Measurements from ENCODE around the gene IRAK3.

IRAK3 gene

GRCh38 chr12:66190519-66191370, 1.7 kb downstream of the IRAK3 start:
- Histone ChIP-seq H3K9me3 (ENCODE audit: insufficient read depth, low read length, severe bottlenecking) (no peaks in the 10 kb centered on the region), H3K4me3 (ENCODE audit: low read depth in 1 of 2, low read length in 2 of 2) (no peak overlapping the region), H3K27me3 (ENCODE audit: insufficient read depth, low read length, poor library complexity) (peaks cover 3% of the 10 kb centered on the region), H2AFZ (ENCODE audit: low read depth, low read length) (no peak overlapping the region), H4K20me1 (ENCODE audit: insufficient read depth, low read length) (no peaks in the 10 kb centered on the region), H3K36me3 (ENCODE audit: insufficient read depth, low read length) (no peaks in the 10 kb centered on the region), H3K27ac (ENCODE audit: low read length) (no peak overlapping the region), H3K4me1 (ENCODE audit: insufficient read depth, low read length) (no peaks in the 10 kb centered on the region), H3K4me2 (ENCODE audit: insufficient read depth, low read length) (no peak overlapping the region), H3K9ac (ENCODE audit: low read depth, low read length) (no peak overlapping the region), H3K79me2 (ENCODE audit: insufficient read depth, low read length) (no peaks in the 10 kb centered on the region)
- TF ChIP-seq EZH2 (IDR thresholded peaks at IDR 0.05; ENCODE audit: borderline replicate concordance, low read depth, low read length, severe bottlenecking), result no peak
- TF ChIP-seq, protein P1, sequence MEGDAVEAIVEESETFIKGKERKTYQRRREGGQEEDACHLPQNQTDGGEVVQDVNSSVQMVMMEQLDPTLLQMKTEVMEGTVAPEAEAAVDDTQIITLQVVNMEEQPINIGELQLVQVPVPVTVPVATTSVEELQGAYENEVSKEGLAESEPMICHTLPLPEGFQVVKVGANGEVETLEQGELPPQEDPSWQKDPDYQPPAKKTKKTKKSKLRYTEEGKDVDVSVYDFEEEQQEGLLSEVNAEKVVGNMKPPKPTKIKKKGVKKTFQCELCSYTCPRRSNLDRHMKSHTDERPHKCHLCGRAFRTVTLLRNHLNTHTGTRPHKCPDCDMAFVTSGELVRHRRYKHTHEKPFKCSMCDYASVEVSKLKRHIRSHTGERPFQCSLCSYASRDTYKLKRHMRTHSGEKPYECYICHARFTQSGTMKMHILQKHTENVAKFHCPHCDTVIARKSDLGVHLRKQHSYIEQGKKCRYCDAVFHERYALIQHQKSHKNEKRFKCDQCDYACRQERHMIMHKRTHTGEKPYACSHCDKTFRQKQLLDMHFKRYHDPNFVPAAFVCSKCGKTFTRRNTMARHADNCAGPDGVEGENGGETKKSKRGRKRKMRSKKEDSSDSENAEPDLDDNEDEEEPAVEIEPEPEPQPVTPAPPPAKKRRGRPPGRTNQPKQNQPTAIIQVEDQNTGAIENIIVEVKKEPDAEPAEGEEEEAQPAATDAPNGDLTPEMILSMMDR (IDR thresholded peaks at IDR 0.05; ENCODE audit: borderline replicate concordance, extremely low read depth, low read length, poor library complexity, severe bottlenecking), result no peak
- ATAC-seq (ENCODE audit: insufficient read depth, low read depth), result no peak
- DNase-seq, result no peak

DNA sequence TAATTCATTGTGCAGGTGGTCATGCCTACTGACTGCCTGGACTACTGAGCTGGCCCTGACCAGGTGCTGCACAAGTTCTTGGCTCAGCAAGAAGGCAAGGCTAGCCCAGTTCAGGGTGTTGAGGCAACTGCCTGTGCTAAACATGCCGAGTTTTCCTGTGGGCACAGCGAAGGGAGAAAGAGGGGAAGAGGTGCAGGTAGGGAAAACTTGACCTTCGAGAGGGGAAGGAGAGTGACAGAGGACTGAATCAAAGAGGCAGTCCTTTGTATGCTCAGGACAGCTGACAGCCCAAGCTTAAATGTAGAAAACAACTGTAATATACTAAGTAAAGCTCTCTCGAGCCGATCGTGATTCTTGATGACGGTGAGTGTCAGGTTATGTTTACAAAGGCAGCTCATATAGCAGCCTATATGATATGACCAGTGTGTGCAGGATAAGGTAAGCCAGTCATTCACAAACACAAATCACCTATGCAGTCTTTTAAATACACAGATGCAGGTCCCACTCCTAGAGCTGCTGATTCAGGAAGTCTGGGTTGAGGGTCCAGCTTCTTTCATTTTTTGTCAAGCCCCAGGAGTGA, 2.6 kb downstream of the IRAK3 start:
- Histone ChIP-seq H3K27ac (ENCODE audit: low read length) (no peak overlapping the region), H3K9ac (ENCODE audit: low read depth, low read length) (no peak overlapping the region), H3K4me2 (ENCODE audit: insufficient read depth, low read length) (no peak overlapping the region), H4K20me1 (ENCODE audit: insufficient read depth, low read length) (no peaks in the 10 kb centered on the region), H2AFZ (ENCODE audit: low read depth, low read length) (no peak overlapping the region), H3K4me3 (ENCODE audit: low read depth in 1 of 2, low read length in 2 of 2) (no peak overlapping the region), H3K79me2 (ENCODE audit: insufficient read depth, low read length) (no peaks in the 10 kb centered on the region), H3K36me3 (ENCODE audit: insufficient read depth, low read length) (no peaks in the 10 kb centered on the region), H3K27me3 (ENCODE audit: insufficient read depth, low read length, poor library complexity) (peaks cover 3% of the 10 kb centered on the region), H3K9me3 (ENCODE audit: insufficient read depth, low read length, severe bottlenecking) (no peaks in the 10 kb centered on the region), H3K4me1 (ENCODE audit: insufficient read depth, low read length) (no peaks in the 10 kb centered on the region)
- TF ChIP-seq, protein P1 (IDR thresholded peaks at IDR 0.05; ENCODE audit: borderline replicate concordance, extremely low read depth, low read length, poor library complexity, severe bottlenecking), result no peak
- no peak for TF ChIP-seq EZH2 (IDR thresholded peaks at IDR 0.05; ENCODE audit: borderline replicate concordance, low read depth, low read length, severe bottlenecking)
- DNase-seq, result no peak
- ATAC-seq (ENCODE audit: insufficient read depth, low read depth), result no peak

DNA sequence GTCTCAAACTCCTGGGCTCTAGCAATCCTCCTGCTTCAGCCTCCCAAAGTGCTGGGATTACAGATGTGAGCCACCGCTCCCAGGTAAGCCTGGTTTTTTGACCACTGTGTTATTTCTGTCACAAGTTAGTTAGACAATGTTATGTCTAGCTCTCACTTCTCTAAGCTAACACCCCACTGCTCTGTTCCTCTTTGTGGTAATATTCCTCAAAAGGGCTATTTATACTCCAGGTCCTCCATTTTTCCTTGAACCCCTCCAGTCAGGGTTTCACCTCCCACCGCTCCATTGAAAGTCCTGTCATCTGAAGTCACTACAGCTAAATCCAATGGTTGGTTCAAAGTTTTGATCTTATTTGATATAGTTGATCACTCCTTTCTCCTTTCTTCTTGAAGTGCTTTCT, 5.1 kb downstream of the IRAK3 start:
- peaks cover 3% of the 10 kb centered on the region for H3K27me3 ChIP-seq (ENCODE audit: insufficient read depth, low read length, poor library complexity)

More for the DNA sequence above, 5.1 kb downstream of the IRAK3 start:
- no peaks in the 10 kb centered on the region for H4K20me1 ChIP-seq (ENCODE audit: insufficient read depth, low read length)
- no peaks in the 10 kb centered on the region for H3K9me3 ChIP-seq (ENCODE audit: insufficient read depth, low read length, severe bottlenecking)
- ATAC-seq (ENCODE audit: insufficient read depth, low read depth), result no peak
- no peak overlapping the region for H3K4me2 ChIP-seq (ENCODE audit: insufficient read depth, low read length)
- DNase-seq, result no peak
- TF ChIP-seq EZH2 (IDR thresholded peaks at IDR 0.05; ENCODE audit: borderline replicate concordance, low read depth, low read length, severe bottlenecking), result no peak
- TF ChIP-seq, protein P1 (IDR thresholded peaks at IDR 0.05; ENCODE audit: borderline replicate concordance, extremely low read depth, low read length, poor library complexity, severe bottlenecking), result no peak
- no peak overlapping the region for H3K27ac ChIP-seq (ENCODE audit: low read length)
- H3K36me3 ChIP-seq (ENCODE audit: insufficient read depth, low read length), result no peaks in the 10 kb centered on the region
- no peaks in the 10 kb centered on the region for H3K4me1 ChIP-seq (ENCODE audit: insufficient read depth, low read length)
- no peaks in the 10 kb centered on the region for H3K79me2 ChIP-seq (ENCODE audit: insufficient read depth, low read length)
- H3K4me3 ChIP-seq (ENCODE audit: low read depth in 1 of 2, low read length in 2 of 2), result no peak overlapping the region
- H2AFZ ChIP-seq (ENCODE audit: low read depth, low read length), result no peak overlapping the region
- H3K9ac ChIP-seq (ENCODE audit: low read depth, low read length), result no peak overlapping the region
